GM23248 (cell line): ENCODE measurements around the gene KLF6. TPM values are rescaled to one million over a fixed set of nuclear protein-coding genes. Genes with fewer than 3 reads are reported as not detected.

Experiments used
- DNase-seq: peaks from one replicate; pipeline ENCODE4 v3.0.0-alpha.2; 2015
- H2AFZ ChIP-seq: fragments of 200-600 bp; sonication (generic); 2 replicates; pipeline ENCODE4 v1.6.1; 2016; ENCODE audit warnings: antibody characterized with exemption
- H3F3A ChIP-seq: fragments of 200-600 bp; sonication (generic); 2 replicates; pipeline ENCODE4 v1.6.1; 2016; ENCODE audit warnings: mild to moderate bottlenecking, antibody characterized with exemption, mixed run types; ENCODE audit not compliant: insufficient read depth
- H3K27ac ChIP-seq: fragments of 200-600 bp; sonication (generic); 2 replicates; pipeline ENCODE4 v1.5.1; 2016; ENCODE audit warnings: mild to moderate bottlenecking
- H3K27me3 ChIP-seq: fragments of 200-600 bp; sonication (generic); replicated peaks from 2 replicates; pipeline ENCODE4 v1.6.1; 2016; ENCODE audit warnings: mild to moderate bottlenecking; ENCODE audit not compliant: insufficient read depth
- H3K36me3 ChIP-seq: fragments of 200-600 bp; sonication (generic); 2 replicates; pipeline ENCODE4 v1.6.1; 2016; ENCODE audit warnings: low read depth, mild to moderate bottlenecking
- H3K4me1 ChIP-seq: fragments of 200-600 bp; sonication (generic); 2 replicates; pipeline ENCODE4 v1.6.1; 2016; ENCODE audit warnings: mild to moderate bottlenecking; ENCODE audit not compliant: insufficient read depth
- H3K4me2 ChIP-seq: fragments of 200-600 bp; sonication (generic); one replicate; pipeline ENCODE4 v1.6.1; 2016; ENCODE audit warnings: mild to moderate bottlenecking; ENCODE audit not compliant: unreplicated experiment
- H3K4me3 ChIP-seq: fragments of 200-600 bp; sonication (generic); 2 replicates; pipeline ENCODE4 v1.5.1; 2016; ENCODE audit warnings: mild to moderate bottlenecking
- H3K79me2 ChIP-seq: fragments of 200-600 bp; sonication (generic); 2 replicates; pipeline ENCODE4 v1.6.1; 2016; ENCODE audit warnings: mild to moderate bottlenecking; ENCODE audit not compliant: insufficient read depth
- H3K9ac ChIP-seq: fragments of 200-600 bp; sonication (generic); 2 replicates; pipeline ENCODE4 v1.6.1; 2016; ENCODE audit warnings: mild to moderate bottlenecking
- H3K9me2 ChIP-seq: fragments of 200-600 bp; sonication (generic); 2 replicates; pipeline ENCODE4 v1.6.1; 2016; ENCODE audit warnings: mixed run types, mild to moderate bottlenecking, moderate library complexity; ENCODE audit not compliant: insufficient read depth
- H3K9me3 ChIP-seq: fragments of 200-600 bp; sonication (generic); one replicate; pipeline ENCODE4 v1.6.1; 2017; ENCODE audit warnings: low read depth
- H4K20me1 ChIP-seq: fragments of 200-600 bp; sonication (generic); 2 replicates; pipeline ENCODE4 v1.6.0; 2016; ENCODE audit not compliant: insufficient read depth
- EZH2 ChIP-seq: fragments of 200-600 bp; sonication (generic); IDR thresholded peaks from 2 replicates; pipeline ENCODE4 v1.6.1; 2018; ENCODE audit warnings: antibody characterized with exemption, mild to moderate bottlenecking; ENCODE audit not compliant: insufficient read depth, poor library complexity, severe bottlenecking
- EZH2phosphoT487 ChIP-seq: fragments of 200-600 bp; sonication (generic); IDR thresholded peaks from 2 replicates; pipeline ENCODE4 v1.6.1; 2018; ENCODE audit warnings: antibody characterized with exemption, moderate library complexity, mild to moderate bottlenecking, low read depth; ENCODE audit not compliant: insufficient read depth
- WGBS, 2 experiments: methylation state at CpG; one replicate each; pipeline ENCODE4 v1.1.6; 2015 to 2017; ENCODE audit warnings: low lambda C conversion rate in 2 of 2, low coverage in 1 of 2; ENCODE audit errors: missing lambda C conversion rate in 2 of 2; 5-methylcytosine and 5-hydroxymethylcytosine counted together
- in situ Hi-C: fragments of 300-500 bp; cut with MboI; formaldehyde crosslinking; loops from 2 replicates; pipeline ENCODE4 v1.15.0; 2020
- polyA plus RNA-seq: library from polyadenylated mRNA; unstranded; fragments of >200 nt; fragmentation: Nextera tagmentation; extraction: Ambion mirVana; gene quantifications from 2 replicates; pipeline ENCODE4 v1.2.1, GENCODE V29; 2016
- total RNA-seq: library from RNA; depleted of rRNA; stranded (reverse); fragments of >200 nt; shearing (Covaris generic); gene quantifications from 2 replicates; pipeline ENCODE4 v1.2.3, GENCODE V29; 2014

KLF6 gene
- total and polyA plus RNA-seq, 2 experiments from 2014 or later: 49.8 to 279 TPM

DNA sequence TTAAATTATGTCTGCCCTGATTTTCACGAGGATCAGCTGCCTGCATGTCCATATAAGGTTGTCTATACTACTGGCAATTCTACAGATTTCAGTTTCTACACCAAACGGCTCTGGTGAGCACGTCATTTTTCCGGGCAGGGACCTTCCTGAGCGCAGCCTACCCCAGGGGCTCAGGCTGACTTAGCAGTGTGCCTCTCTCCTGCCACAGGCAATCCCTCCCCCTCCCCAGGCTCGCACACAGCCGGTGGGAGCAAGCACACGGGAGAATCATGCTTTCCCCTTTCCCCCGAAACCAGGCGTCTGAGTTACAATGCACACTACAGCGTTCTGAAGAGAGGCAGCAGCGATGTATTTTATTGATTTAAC lies 1.7 kb downstream of the KLF6 start:
- in situ Hi-C loops: loop anchor here (10.0 to 25.0 kb wide), 2 partner anchors 462 to 979 kb away; no protein-coding TSS in a partner anchor
- 2% methylated on average over 12 of the region's 12 CpGs for WGBS, 2 experiments
- peak; percentile 84 for DNase-seq
- peaks cover 67% of the 10 kb centered on the region for H3K79me2 ChIP-seq
- H4K20me1 ChIP-seq: 0 out of 2 replicates have a peak, but pooled peaks cover 3% of the 10 kb centered on the region
- H3K9me2 ChIP-seq: no peaks in the 10 kb centered on the region
- H3F3A ChIP-seq: peaks cover 76% of the 10 kb centered on the region
- H3K4me2 ChIP-seq: peak overlapping the region; percentile 94
- no peaks in the 10 kb centered on the region for H3K27me3 ChIP-seq
- H3K9ac ChIP-seq: peak overlapping the region; percentile 100
- peak overlapping the region; percentile 98 for H3K4me3 ChIP-seq
- H2AFZ ChIP-seq: no peak overlapping the region
- H3K36me3 ChIP-seq: peaks cover 57% of the 10 kb centered on the region
- no peak for TF ChIP-seq EZH2
- peak; percentile 69; the same call in 1 of the 2 replicates for TF ChIP-seq EZH2phosphoT487
- peak overlapping the region; percentile 100 for H3K27ac ChIP-seq
- H3K4me1 ChIP-seq: peaks cover 22% of the 10 kb centered on the region
- H3K9me3 ChIP-seq: no peaks in the 10 kb centered on the region

DNA sequence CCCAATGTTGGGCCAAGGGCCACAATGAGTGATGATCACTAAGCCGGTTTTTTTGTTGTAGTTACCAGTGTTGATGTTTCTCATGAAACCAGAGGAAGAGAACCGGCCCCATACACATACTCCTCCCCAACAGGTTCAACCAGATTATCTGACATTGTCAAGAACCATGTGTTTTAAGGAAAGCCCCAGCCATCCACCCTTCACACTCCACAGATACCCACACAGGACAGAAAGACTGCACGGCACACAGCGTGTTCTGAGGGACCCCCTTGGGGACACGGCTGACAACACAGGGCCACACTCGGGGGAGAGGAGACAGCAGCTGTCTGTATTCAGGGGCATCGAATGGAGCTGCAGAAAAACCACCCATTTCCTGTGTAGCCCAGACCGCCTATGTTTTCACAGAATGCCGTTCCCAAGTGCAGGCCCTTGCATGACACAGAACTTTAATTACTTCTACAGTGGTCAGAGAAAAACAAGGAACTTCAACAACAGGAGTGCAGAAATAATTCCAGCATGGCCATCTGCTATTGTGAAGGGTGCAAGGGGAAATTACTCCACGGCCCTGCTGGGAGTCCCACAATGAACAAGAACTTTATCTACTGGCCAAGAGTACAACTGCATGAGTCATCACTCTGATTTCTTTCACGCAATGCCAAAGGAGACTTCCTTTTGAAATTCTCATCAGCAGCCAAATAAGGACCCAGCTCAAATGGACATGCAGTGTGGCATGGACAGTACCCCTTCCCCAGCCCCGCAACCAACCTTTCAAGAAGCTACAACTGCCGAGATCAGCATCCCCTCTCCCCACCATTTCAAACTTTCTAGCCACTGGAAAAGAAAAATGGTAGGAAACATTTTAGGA lies 2.3 kb downstream of the KLF6 start:
- 0 out of 2 replicates have a peak, but pooled peaks cover 3% of the 10 kb centered on the region for H4K20me1 ChIP-seq
- peaks cover 63% of the 10 kb centered on the region for H3K36me3 ChIP-seq
- H3K9me3 ChIP-seq: no peaks in the 10 kb centered on the region
- H2AFZ ChIP-seq: no peak overlapping the region
- peak overlapping the region; percentile 100 for H3K27ac ChIP-seq
- in situ Hi-C loops: loop anchor here (10.0 to 25.0 kb wide), 2 partner anchors 462 to 980 kb away; no protein-coding TSS in a partner anchor
- peaks cover 83% of the 10 kb centered on the region for H3F3A ChIP-seq
- H3K4me1 ChIP-seq: peaks cover 28% of the 10 kb centered on the region
- H3K27me3 ChIP-seq: no peaks in the 10 kb centered on the region
- no peaks in the 10 kb centered on the region for H3K9me2 ChIP-seq
- peak overlapping the region; percentile 94 for H3K4me2 ChIP-seq
- H3K4me3 ChIP-seq: peak overlapping the region; percentile 98
- DNase-seq: peak; percentile 94
- H3K9ac ChIP-seq: peak overlapping the region; percentile 100
- no peak for TF ChIP-seq EZH2phosphoT487
- TF ChIP-seq EZH2: no peak
- H3K79me2 ChIP-seq: peaks cover 73% of the 10 kb centered on the region
- 1 to 2% methylated on average over 13 of the region's 13 CpGs for WGBS, 2 experiments

DNA sequence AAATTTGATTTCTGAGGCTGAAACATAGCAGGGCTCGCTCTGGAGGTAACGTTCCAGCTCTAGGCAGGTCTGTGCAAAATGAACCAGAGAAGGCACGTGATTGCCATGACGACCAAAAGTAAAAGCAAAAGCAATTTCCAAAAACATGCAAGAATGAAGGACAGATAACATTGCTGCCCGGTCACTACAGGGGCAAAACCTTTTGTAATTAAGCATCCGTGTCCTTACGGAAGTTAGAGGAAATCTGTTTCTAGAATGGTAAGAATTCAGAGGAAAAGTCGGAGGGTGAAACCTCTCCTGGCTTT lies 2.9 kb downstream of the KLF6 start:
- Histone ChIP-seq H3K27me3 (no peaks in the 10 kb centered on the region), H2AFZ (no peak overlapping the region), H3K79me2 (peaks cover 73% of the 10 kb centered on the region), H3K9me2 (no peaks in the 10 kb centered on the region), H3K36me3 (peaks cover 64% of the 10 kb centered on the region), H3K27ac (peak overlapping the region; percentile 100), H3K4me3 (peak overlapping the region; percentile 98), H3K9me3 (no peaks in the 10 kb centered on the region), H3K4me2 (peak overlapping the region; percentile 94), H3K9ac (peak overlapping the region; percentile 100), H3F3A (peaks cover 83% of the 10 kb centered on the region), H3K4me1 (peaks cover 34% of the 10 kb centered on the region), H4K20me1 (0 out of 2 replicates have a peak, but pooled peaks cover 3% of the 10 kb centered on the region)
- 1 to 2% methylated on average over 8 of the region's 8 CpGs for WGBS, 2 experiments
- no peak for DNase-seq
- TF ChIP-seq EZH2phosphoT487 (no peak), EZH2 (no peak)
- in situ Hi-C loops: loop anchor here (10.0 to 25.0 kb wide), 2 partner anchors 463 to 980 kb away; no protein-coding TSS in a partner anchor

GRCh38 chr10:3781468-3782145 lies 3.4 kb downstream of the KLF6 start:
- DNase-seq: peak; percentile 85
- Histone ChIP-seq H3K27ac (peak overlapping the region; percentile 100), H3K4me3 (peak overlapping the region; percentile 98), H3K9me3 (no peaks in the 10 kb centered on the region), H3F3A (peaks cover 83% of the 10 kb centered on the region), H3K4me2 (peak overlapping the region; percentile 94), H3K4me1 (peaks cover 38% of the 10 kb centered on the region), H3K27me3 (no peaks in the 10 kb centered on the region), H3K79me2 (peaks cover 73% of the 10 kb centered on the region), H3K9me2 (no peaks in the 10 kb centered on the region), H3K36me3 (peaks cover 67% of the 10 kb centered on the region), H4K20me1 (0 out of 2 replicates have a peak, but pooled peaks cover 3% of the 10 kb centered on the region), H3K9ac (peak overlapping the region; percentile 100), H2AFZ (no peak overlapping the region)
- WGBS, 2 experiments: 1% methylated on average over 31 of the region's 31 CpGs
- TF ChIP-seq EZH2phosphoT487: no peak
- no peak for TF ChIP-seq EZH2
- in situ Hi-C loops: loop anchor here (10.0 to 25.0 kb wide), 2 partner anchors 463 to 981 kb away; no protein-coding TSS in a partner anchor
